CD4-positive, alpha-beta T cell treated with Interleukin-21 for 1 hour (primary cell): ENCODE data around the gene MAP2K5.

Experiments used
- DNase-seq: peaks from one replicate; pipeline ENCODE4 v3.0.0-alpha.2; 2020

The MAP2K5 gene

GRCh38 chr15:67542420-67543347 is at the start of gene MAP2K5:
Gene MAP2K5 (plus strand): TSS chr15:67542703. CDS start chr15:67543336, 633 bp downstream.
- peak; percentile 84 for DNase-seq

DNA sequence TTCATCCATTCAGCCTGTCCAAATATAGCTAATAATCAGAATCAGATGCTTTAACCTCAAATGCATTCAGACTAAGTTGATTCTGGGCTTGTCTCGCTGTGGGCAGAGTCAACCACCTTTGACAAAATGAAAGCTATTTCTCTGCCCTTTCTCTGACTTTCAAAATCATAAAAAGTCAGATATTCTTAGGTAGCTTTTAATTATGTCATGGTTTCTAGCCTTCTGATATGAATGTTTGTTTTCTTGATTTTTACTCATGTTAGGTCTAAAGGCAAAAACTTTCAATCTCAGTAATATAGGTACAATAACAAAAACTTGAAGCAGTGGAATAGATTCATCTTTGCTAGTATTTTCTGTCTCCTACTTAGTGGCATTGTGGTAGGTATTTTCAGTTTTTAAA is 46.9 kb upstream of the MAP2K5 start:
- no peak for DNase-seq

GRCh38 chr15:67501177-67501835 is 41.2 kb upstream of the MAP2K5 start:
- DNase-seq, result peak; percentile 21

- no peak for DNase-seq
Observed at GRCh38 chr15:67501836-67502461, 40.6 kb upstream of the MAP2K5 start.

DNA sequence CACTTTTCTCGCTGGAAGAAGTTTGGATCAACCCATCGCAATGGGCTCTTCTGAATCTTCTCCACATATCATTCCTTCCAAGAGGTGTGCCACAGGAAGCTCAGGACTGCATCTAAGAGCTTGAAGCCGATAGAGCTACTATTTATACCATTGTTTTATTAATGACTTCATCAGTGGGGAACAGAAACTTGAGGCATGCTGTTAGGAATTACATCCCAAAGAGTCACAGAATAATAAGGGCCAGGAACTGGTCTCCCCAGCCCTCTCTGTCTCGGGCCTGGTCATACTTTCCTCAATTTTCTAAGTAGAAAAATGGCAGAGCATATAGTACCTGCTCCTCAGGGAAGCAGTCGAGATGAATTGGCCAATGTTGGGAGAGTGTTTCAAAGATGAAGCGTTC is 38.4 kb upstream of the MAP2K5 start:
- DNase-seq, result no peak

DNA sequence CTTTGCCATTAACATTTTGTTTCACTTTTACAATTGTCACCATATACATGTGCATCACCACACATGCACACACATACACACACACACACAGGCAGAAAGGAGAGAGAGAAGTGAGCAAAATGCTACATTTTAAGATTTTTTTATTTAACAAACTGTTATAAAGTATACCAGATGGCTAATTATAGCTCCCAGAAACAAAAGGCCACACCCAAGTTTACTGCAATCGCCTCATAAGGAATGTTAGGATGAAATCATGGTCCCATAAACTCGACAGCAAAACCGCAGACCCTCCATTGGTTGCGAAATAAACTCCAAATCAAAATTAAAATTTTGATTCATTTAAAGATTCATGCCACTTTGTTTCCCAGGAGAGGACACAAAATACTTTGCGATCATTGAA is 37.7 kb upstream of the MAP2K5 start:
- no peak for DNase-seq

DNA sequence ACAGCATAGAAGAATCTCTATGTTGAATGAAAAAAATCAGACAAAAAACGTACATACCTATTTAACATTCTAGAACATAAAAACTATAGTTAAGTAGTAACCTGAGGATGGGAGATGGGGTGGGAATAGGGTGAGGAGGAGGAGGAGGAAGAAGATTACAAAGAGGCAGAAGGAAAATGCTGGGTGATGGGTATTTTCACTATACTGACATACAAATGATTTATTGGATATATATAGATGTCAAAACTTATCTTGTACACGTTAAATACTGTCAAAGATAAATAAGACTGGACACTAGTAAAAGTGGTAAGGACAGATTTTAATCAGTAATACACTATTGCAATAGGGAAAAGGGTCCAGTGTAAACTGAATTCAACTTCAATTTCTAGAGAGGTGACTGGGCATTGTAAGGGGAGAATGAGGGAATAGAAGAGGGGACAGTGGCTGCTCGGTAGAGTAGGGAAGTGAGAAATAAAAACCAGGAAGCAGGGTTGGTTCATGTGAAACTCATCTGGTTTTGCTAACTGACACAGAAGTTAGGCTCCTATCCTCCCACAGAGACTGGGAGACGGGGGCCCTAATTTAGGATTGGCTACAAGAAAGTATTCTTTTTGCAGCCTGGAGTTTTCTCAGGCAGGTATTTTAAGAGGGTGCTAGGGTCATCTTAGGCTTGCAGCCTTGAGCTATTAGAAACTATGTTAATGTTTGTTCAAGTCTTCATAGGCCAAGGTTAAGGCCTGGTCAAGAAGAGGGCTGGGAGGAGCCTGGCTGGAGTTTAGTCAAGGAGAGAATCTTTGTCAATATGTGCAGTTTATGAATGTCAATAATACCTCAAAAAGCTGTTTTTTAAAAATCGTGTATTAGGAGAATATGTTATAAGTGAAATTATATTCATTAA is 36.6 kb upstream of the MAP2K5 start:
- no peak for DNase-seq

GRCh38 chr15:67506775-67507747 is 35.4 kb upstream of the MAP2K5 start:
- no peak for DNase-seq

- DNase-seq, result no peak
Observed at GRCh38 chr15:67508407-67508806, 34.1 kb upstream of the MAP2K5 start.

DNA sequence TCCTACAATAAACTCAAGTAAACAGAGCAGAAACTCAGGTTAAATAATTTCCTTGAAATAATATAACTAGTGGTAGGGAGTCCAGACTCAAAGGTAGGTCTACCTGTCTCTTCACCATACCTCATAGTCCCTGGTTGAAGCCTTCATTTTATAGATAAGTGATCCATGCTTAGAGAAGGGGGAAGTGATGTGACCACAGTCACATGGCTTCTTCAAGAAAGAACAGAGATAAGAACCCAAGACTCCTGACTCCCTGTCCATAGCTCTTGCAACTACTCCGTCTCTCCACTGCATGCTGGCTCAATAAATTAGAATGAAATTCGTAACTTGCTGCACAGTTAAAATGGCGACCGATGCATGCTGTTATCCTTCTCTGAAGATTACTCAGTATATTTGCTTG is 32.6 kb upstream of the MAP2K5 start:
- no peak for DNase-seq

- no peak for DNase-seq
Observed at GRCh38 chr15:67510597-67511190, 31.8 kb upstream of the MAP2K5 start.

- DNase-seq, result no peak
Observed at GRCh38 chr15:67511606-67512005, 30.9 kb upstream of the MAP2K5 start.

DNA sequence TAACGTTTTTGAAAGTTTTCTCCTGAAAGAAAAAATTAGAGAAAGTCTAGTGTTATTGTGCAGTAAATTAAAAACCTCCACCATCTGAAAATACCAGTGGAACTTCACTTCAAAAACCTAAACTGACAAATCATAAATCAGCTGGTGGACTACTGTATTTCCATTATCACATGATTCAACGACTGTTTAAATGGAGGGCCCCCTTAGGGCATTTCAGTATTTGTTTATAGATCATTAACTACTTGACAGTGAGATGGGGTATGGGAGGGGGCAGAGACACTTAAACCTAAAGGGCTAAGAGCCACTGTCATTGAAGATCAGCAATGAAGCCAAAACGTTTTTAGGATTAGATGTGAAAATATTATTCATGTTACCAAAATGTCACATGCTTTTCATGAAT is 30.4 kb upstream of the MAP2K5 start:
- no peak for DNase-seq

GRCh38 chr15:67512933-67513714 is 29.4 kb upstream of the MAP2K5 start:
- no peak for DNase-seq

- no peak for DNase-seq
Observed at GRCh38 chr15:67515090-67515489, 27.4 kb upstream of the MAP2K5 start.

- DNase-seq, result no peak
Observed at GRCh38 chr15:67515557-67515956, 26.9 kb upstream of the MAP2K5 start.

GRCh38 chr15:67520321-67521028 is 22.0 kb upstream of the MAP2K5 start:
- no peak for DNase-seq

DNA sequence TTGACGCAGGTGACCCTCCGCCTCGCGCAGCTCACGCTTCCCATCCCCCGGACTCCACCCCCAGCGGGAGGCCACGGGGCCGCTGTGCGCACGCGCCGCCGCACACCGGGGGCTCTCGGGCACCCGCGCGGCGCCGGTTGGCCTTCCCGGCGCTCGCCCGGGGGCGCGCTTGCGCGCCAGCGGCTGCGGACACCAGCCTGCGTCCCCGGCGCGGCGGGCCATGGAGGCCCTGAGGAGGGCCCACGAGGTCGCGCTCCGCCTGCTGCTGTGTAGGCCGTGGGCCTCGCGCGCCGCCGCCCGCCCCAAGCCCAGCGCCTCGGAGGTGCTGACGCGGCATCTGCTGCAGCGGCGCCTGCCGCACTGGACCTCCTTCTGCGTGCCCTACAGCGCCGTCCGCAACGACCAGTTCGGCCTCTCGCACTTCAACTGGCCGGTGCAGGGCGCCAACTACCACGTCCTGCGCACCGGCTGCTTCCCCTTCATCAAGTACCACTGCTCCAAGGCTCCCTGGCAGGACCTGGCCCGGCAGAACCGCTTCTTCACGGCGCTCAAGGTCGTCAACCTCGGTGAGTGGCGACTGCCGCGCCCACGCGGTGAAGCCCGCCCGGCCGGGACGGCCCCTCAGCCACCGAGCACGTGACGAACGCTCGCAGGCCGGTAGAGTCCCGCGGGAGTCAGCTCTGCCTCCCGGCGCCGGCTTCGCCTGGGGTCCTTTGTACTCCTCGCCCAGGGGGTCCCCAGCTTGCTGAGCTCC is 21.3 kb upstream of the MAP2K5 start, which contains the start of gene C15orf61:
Gene C15orf61 (plus strand): TSS at position 103 of the 754 bp plus-strand sequence. CDS start 118 bp downstream, at position 221.
- peak; percentile 90 for DNase-seq
